Measurements from ENCODE around the gene CHST3.

- TF ChIP-seq EZH2 (IDR thresholded peaks at IDR 0.05; ENCODE audit: borderline replicate concordance, low read depth, low read length, poor library complexity, severe bottlenecking), result no peak
- no peak for TF ChIP-seq CTCF (conservative IDR thresholded peaks at IDR 0.05; ENCODE audit: low read depth, low read length)
Measured at GRCh38 chr10:72008096-72008981, 44.1 kb downstream of the CHST3 start.

Data from A673 (cell line).